CD4-positive, alpha-beta T cell (primary cell): ENCODE data around the gene VEPH1. TPM values are rescaled to one million over a fixed set of nuclear protein-coding genes. Genes with fewer than 3 reads are reported as not detected.

Source experiments
- ATAC-seq: fragments of 200-7000 bp; cut with Tn5 transposase; one replicate; pipeline ENCODE4 v1.10.0; 2022; ENCODE audit warnings: mild to moderate bottlenecking; ENCODE audit not compliant: poor library complexity
- CTCF ChIA-PET: fragments of 350-600 bp; sonication (Branson Sonifier 250); formaldehyde crosslinking; loops from one replicate; lab custom pipeline; 2021; ENCODE audit warnings: antibody characterized with exemption, inconsistent platforms; lab: Charles Lee
- POLR2A ChIA-PET: fragments of 350-600 bp; sonication (Branson Sonifier 250); formaldehyde crosslinking; loops from one replicate; lab custom pipeline; 2021; ENCODE audit warnings: antibody characterized with exemption, inconsistent platforms; lab: Charles Lee
- DNase-seq, 14 experiments: peaks; one replicate each; pipeline ENCODE4 v3.0.0-alpha.2; 2013 to 2020; ENCODE audit warnings: mixed read lengths in 2 of 14
- H3K27ac ChIP-seq, 2 donors: one replicate each; pipeline versions ENCODE4 v1.5.1 to v1.7.0; 2013; ENCODE audit warnings: low read length in 2 of 2, low read depth in 1 of 2, mild to moderate bottlenecking in 1 of 2
- H3K27me3 ChIP-seq, 2 experiments: 1 replicate in 1 of 2; 2 replicates in 1 of 2; pipeline versions ENCODE4 v1.6.1 to v1.7.0; 2013; ENCODE audit warnings: low read length in 2 of 2, control low read depth in 1 of 2, mild to moderate bottlenecking in 1 of 2, moderate library complexity in 1 of 2; ENCODE audit not compliant: insufficient read depth in 2 of 2, control insufficient read depth in 1 of 2
- H3K36me3 ChIP-seq: one replicate; pipeline ENCODE4 v1.6.1; 2013; ENCODE audit warnings: low read length, control low read depth; ENCODE audit not compliant: insufficient read depth
- H3K4me1 ChIP-seq: one replicate; pipeline ENCODE4 v1.6.1; 2013; ENCODE audit warnings: low read length, control low read depth; ENCODE audit not compliant: insufficient read depth
- H3K4me3 ChIP-seq: one replicate; pipeline ENCODE4 v1.5.1; 2013; ENCODE audit warnings: mild to moderate bottlenecking, low read length, moderate library complexity
- H3K9me3 ChIP-seq, 2 experiments: 1 replicate in 1 of 2; 2 replicates in 1 of 2; pipeline versions ENCODE4 v1.6.1 to v1.7.0; 2013; ENCODE audit warnings: low read length in 2 of 2, mild to moderate bottlenecking in 2 of 2, control low read depth in 1 of 2, moderate library complexity in 1 of 2; ENCODE audit not compliant: control insufficient read depth in 1 of 2, insufficient read depth in 1 of 2
- H3K27ac Mint-ChIP-seq: one replicate; pipeline ENCODE4 v1.8.0; 2020; ENCODE audit warnings: mixed read lengths
- H3K27me3 Mint-ChIP-seq: one replicate; pipeline ENCODE4 v1.8.0; 2021; ENCODE audit warnings: mixed read lengths
- H3K36me3 Mint-ChIP-seq: one replicate; pipeline ENCODE4 v1.8.0; 2021; ENCODE audit warnings: low read depth, mixed read lengths
- H3K4me1 Mint-ChIP-seq: one replicate; pipeline ENCODE4 v1.8.0; 2021; ENCODE audit warnings: low read depth, mixed read lengths
- H3K4me3 Mint-ChIP-seq: one replicate; pipeline ENCODE4 v1.8.0; 2020; ENCODE audit warnings: mild to moderate bottlenecking, mixed read lengths
- H3K9me3 Mint-ChIP-seq: one replicate; pipeline ENCODE4 v1.8.0; 2020; ENCODE audit warnings: mixed read lengths
- intact Hi-C, 2 experiments: fragments of 100-400 bp; cut with DNase I in 1 of 2; cut with micrococcal nuclease in 1 of 2; formaldehyde crosslinking; loops; one replicate each; pipeline versions ENCODE4 v1.15.1 to v1.9.0; 2023 to 2025; cut with DNase I, micrococcal nuclease
- total RNA-seq, 174 experiments: library from RNA in 2 of 174; stranded (reverse) in 2 of 174; gene quantifications; one replicate each; pipeline ENCODE4 v1.2.3 and lab custom pipeline; 2021 to 2026
- TF ChIP-seq, protein P1 (sequence below): fragments of 200-600 bp; IDR thresholded peaks from one replicate; pipeline ENCODE4 v1.8.0; 2022; ENCODE audit warnings: antibody characterized with exemption, mild to moderate bottlenecking

VEPH1 gene
- total RNA-seq, 2 experiments from 2014 or later, result not detected

DNA sequence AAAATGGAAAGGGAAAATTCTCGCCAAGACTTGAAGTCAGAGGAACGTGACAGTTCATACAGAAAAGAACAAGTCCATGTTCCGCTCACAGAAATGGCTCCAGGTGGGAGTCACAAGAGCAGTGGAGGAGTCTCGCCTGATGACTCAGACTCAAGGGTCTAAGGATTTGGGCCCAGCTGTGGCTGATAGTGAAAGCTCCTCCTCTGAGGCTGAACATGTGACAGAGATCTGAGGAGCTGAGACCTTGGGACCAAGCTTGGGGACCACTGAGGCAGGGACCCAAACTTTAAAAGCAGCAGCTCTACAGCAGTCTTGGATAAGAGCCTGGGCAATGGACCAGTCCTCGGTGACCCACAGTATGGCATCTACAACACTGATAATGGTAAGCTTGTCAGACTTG is 9.3 kb upstream of the VEPH1 start:
- ChIA-PET CTCF (no interaction called here), POLR2A (interaction anchor here (0.5 kb wide), 1 partner anchor 10 kb away, joined by 6 read pairs; no protein-coding TSS in a partner anchor)
- Mint-ChIP-seq H3K27ac (no peak overlapping the region), H3K36me3 (no peaks in the 10 kb centered on the region), H3K27me3 (no peaks in the 10 kb centered on the region), H3K9me3 (no peaks in the 10 kb centered on the region), H3K4me1 (no peaks in the 10 kb centered on the region), H3K4me3 (no peak overlapping the region)
- Histone ChIP-seq H3K36me3 (no peaks in the 10 kb centered on the region), H3K27ac (no peak overlapping the region), H3K4me1 (no peaks in the 10 kb centered on the region), H3K4me3 (no peak overlapping the region), H3K9me3 (no peaks in the 10 kb centered on the region), H3K27me3 (no peaks in the 10 kb centered on the region)
- no peak for DNase-seq
- intact Hi-C loops, result no loop called here
- no peak for ATAC-seq
- TF ChIP-seq, protein P1, sequence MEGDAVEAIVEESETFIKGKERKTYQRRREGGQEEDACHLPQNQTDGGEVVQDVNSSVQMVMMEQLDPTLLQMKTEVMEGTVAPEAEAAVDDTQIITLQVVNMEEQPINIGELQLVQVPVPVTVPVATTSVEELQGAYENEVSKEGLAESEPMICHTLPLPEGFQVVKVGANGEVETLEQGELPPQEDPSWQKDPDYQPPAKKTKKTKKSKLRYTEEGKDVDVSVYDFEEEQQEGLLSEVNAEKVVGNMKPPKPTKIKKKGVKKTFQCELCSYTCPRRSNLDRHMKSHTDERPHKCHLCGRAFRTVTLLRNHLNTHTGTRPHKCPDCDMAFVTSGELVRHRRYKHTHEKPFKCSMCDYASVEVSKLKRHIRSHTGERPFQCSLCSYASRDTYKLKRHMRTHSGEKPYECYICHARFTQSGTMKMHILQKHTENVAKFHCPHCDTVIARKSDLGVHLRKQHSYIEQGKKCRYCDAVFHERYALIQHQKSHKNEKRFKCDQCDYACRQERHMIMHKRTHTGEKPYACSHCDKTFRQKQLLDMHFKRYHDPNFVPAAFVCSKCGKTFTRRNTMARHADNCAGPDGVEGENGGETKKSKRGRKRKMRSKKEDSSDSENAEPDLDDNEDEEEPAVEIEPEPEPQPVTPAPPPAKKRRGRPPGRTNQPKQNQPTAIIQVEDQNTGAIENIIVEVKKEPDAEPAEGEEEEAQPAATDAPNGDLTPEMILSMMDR, result no peak

DNA sequence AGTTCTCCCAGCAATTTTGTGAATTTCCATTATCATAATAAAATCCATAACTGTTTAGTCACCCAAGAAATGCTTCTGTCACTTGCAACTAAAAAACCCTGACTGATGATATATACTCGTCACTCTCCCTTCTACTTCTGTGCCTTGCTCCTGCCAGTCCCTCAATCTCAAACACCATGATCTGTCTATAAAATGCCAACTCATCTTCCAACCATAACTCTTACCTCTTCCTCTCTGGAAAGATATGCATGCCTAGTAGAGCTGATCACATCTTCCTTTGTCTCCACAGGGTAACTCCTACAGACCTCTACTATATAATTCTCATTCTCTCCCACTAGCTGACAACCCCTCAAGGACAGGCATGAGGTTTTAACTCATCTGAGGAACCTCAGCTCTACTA is 5.2 kb upstream of the VEPH1 start:
- ChIA-PET POLR2A (no interaction called here), CTCF (no interaction called here)
- ATAC-seq (no peak), DNase-seq (no peak)
- Mint-ChIP-seq H3K27ac (no peak overlapping the region), H3K27me3 (peaks cover 17% of the 10 kb centered on the region), H3K4me1 (no peaks in the 10 kb centered on the region), H3K4me3 (no peak overlapping the region), H3K9me3 (no peaks in the 10 kb centered on the region), H3K36me3 (no peaks in the 10 kb centered on the region)
- H3K36me3 ChIP-seq, result no peaks in the 10 kb centered on the region
- intact Hi-C loops, result no loop called here
- no peaks in the 10 kb centered on the region for H3K9me3 ChIP-seq
- H3K27me3 ChIP-seq, result no peaks in the 10 kb centered on the region
- no peak overlapping the region for H3K27ac ChIP-seq
- H3K4me3 ChIP-seq, result no peak overlapping the region
- TF ChIP-seq, protein P1, result no peak
- no peaks in the 10 kb centered on the region for H3K4me1 ChIP-seq

DNA sequence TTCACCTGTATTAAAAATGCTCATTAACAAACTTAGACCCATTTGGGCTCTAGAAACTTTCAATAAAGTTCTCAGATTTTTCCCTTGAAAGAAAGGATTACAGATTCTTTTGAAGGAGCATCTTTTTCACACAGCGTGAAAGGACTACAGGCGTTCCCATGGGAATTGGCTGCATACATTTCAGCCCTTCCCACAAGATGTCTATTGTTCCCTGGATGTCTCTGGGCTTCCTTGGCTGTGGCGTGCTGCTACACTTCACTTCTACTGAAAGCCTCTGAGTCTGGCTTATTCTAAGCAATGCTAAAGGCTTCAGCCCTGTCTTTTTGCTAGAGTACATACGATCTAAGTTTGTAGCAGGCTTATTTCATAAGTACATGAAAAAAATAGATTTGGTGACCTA is 1.4 kb downstream of the VEPH1 start:
- intact Hi-C loops, result no loop called here
- no peaks in the 10 kb centered on the region for H3K9me3 Mint-ChIP-seq
- DNase-seq, result no peak
- peaks cover 60% of the 10 kb centered on the region for H3K27me3 Mint-ChIP-seq
- Histone ChIP-seq H3K4me3 (no peak overlapping the region), H3K27me3 (peaks cover 7 to 35% of the 10 kb centered on the region in 2 experiments), H3K9me3 (no peaks in the 10 kb centered on the region), H3K4me1 (peaks cover 3% of the 10 kb centered on the region), H3K36me3 (no peaks in the 10 kb centered on the region), H3K27ac (no peak overlapping the region)
- no peaks in the 10 kb centered on the region for H3K36me3 Mint-ChIP-seq
- H3K27ac Mint-ChIP-seq, result no peak overlapping the region
- CTCF ChIA-PET, result no interaction called here
- POLR2A ChIA-PET, result no interaction called here
- no peak overlapping the region for H3K4me3 Mint-ChIP-seq
- H3K4me1 Mint-ChIP-seq, result peaks cover 9% of the 10 kb centered on the region
- ATAC-seq, result no peak
- TF ChIP-seq, protein P1, result no peak
